ENCODE results near the gene WWC1.
"Not testable (repeated sequence)": the region's sequence is repeated elsewhere in the genome, so short reads cannot be mapped to it uniquely, and the experiment has no call there.

WWC1 gene

DNA sequence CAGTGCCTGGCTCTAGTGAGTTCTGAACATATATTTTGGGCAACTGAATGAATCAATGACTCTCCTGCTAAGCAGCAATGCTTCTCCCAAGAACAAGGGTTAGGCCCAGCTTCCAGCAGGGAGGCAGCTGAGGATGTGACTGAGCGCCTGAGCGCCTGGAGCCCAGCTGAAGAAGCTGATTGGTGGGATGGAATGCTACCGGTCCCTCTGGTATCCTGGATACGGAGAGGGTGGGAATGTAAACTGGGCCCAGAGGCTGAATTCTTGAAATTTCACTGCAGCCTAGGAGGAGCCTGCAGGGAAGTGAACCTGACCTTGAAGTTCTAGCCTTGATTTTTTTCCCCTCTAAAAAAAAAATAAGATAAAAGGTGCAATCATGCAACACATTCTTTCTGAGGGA is 43.2 kb downstream of the WWC1 start:
- H3K14ac ChIP-seq (ENCODE audit: low read length in 2 of 2): no peak overlapping the region
- H2AFZ ChIP-seq (ENCODE audit: low read depth, low read length): no peak overlapping the region
- no peak overlapping the region for H3K27ac ChIP-seq (ENCODE audit: low read length, poor library complexity, severe bottlenecking)
- no peak overlapping the region for H2BK120ac ChIP-seq (ENCODE audit: low read depth, low read length)
- H2AK5ac ChIP-seq (ENCODE audit: low read length, severe bottlenecking): no peak overlapping the region
- H2BK5ac ChIP-seq (ENCODE audit: low read depth, low read length, poor library complexity, severe bottlenecking): no peak overlapping the region
- H3K9ac ChIP-seq (ENCODE audit: low read length): no peak overlapping the region
- 15% methylated on average over 3 of the region's 4 CpGs for WGBS
- no peaks in the 10 kb centered on the region for H3K36me3 ChIP-seq (ENCODE audit: control insufficient read depth in 1 of 2, insufficient read depth in 2 of 2, low read depth in 1 of 2, low read length in 2 of 2)
- no peak overlapping the region for H3K23ac ChIP-seq (ENCODE audit: low read length in 2 of 2)
- no peak overlapping the region for H3K4me3 ChIP-seq (ENCODE audit: insufficient read depth in 1 of 2, low read depth in 1 of 2, low read length in 2 of 2)
- no peak overlapping the region for H3K18ac ChIP-seq (ENCODE audit: low read depth in 1 of 2, low read length in 2 of 2)
- no peak overlapping the region for H2BK12ac ChIP-seq (ENCODE audit: low read length in 2 of 2)
- no peak overlapping the region for H3K4me2 ChIP-seq (ENCODE audit: low read length, poor library complexity, severe bottlenecking)
- H3K27me3 ChIP-seq (ENCODE audit: control insufficient read depth in 1 of 2, insufficient read depth in 1 of 2, low read length in 2 of 2): peaks cover 0 to 6% of the 10 kb centered on the region in 2 experiments
- H3K9me3 ChIP-seq (ENCODE audit: control insufficient read depth, low read length): no peaks in the 10 kb centered on the region
- H4K91ac ChIP-seq (ENCODE audit: low read length): no peak overlapping the region
- H3K79me1 ChIP-seq (replicated peaks; ENCODE audit: low read length, poor library complexity, severe bottlenecking): peaks cover 3% of the 10 kb centered on the region
- peaks cover 7% of the 10 kb centered on the region for H3K4me1 ChIP-seq (ENCODE audit: control insufficient read depth, insufficient read depth, low read depth, low read length)
- DNase-seq: peak; percentile 17
- H2BK15ac ChIP-seq (ENCODE audit: low read depth, poor library complexity, severe bottlenecking): no peak overlapping the region
- no peak overlapping the region for H4K8ac ChIP-seq (ENCODE audit: low read length)
- no peak overlapping the region for H3K4ac ChIP-seq (ENCODE audit: low read depth in 1 of 2, low read length in 2 of 2)

DNA sequence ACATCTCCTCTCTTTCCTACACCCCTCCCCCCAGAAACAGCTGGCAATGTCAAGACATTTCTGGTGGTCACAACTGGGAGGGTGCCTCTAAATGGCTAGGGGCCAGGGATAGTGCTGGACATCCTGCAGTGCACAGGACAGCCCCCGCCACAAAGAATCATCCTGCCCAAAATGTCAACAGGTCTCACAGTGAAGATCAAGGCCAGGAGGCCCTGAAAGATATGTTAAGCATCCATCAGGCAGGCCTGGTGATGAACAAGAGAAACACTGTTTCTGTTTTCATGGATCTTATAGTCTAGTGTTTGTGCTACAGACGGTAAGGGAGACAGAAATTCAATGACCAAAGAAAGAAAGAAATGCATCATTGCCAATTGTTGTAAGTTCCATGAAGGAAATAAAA is 45.9 kb downstream of the WWC1 start:
- Histone ChIP-seq H3K4me2 (ENCODE audit: low read length, poor library complexity, severe bottlenecking) (no peak overlapping the region), H2BK15ac (ENCODE audit: low read depth, poor library complexity, severe bottlenecking) (no peak overlapping the region), H4K8ac (ENCODE audit: low read length) (no peak overlapping the region), H3K4me3 (ENCODE audit: insufficient read depth in 1 of 2, low read depth in 1 of 2, low read length in 2 of 2) (no peak overlapping the region), H2BK5ac (ENCODE audit: low read depth, low read length, poor library complexity, severe bottlenecking) (no peak overlapping the region), H2BK120ac (ENCODE audit: low read depth, low read length) (no peak overlapping the region), H3K14ac (ENCODE audit: low read length in 2 of 2) (no peak overlapping the region), H4K91ac (ENCODE audit: low read length) (no peak overlapping the region), H2BK12ac (ENCODE audit: low read length in 2 of 2) (no peak overlapping the region), H3K18ac (ENCODE audit: low read depth in 1 of 2, low read length in 2 of 2) (no peak overlapping the region), H3K27ac (ENCODE audit: low read length, poor library complexity, severe bottlenecking) (no peak overlapping the region), H3K27me3 (ENCODE audit: control insufficient read depth in 1 of 2, insufficient read depth in 1 of 2, low read length in 2 of 2) (no peaks in the 10 kb centered on the region), H2AK5ac (ENCODE audit: low read length, severe bottlenecking) (no peak overlapping the region), H2AFZ (ENCODE audit: low read depth, low read length) (no peak overlapping the region), H3K4me1 (ENCODE audit: control insufficient read depth, insufficient read depth, low read depth, low read length) (peaks cover 6% of the 10 kb centered on the region), H3K9me3 (ENCODE audit: control insufficient read depth, low read length) (no peaks in the 10 kb centered on the region), H3K4ac (ENCODE audit: low read depth in 1 of 2, low read length in 2 of 2) (no peak overlapping the region), H3K9ac (ENCODE audit: low read length) (no peak overlapping the region), H3K23ac (ENCODE audit: low read length in 2 of 2) (no peak overlapping the region), H3K79me1 (replicated peaks; ENCODE audit: low read length, poor library complexity, severe bottlenecking) (peaks cover 3% of the 10 kb centered on the region), H3K36me3 (ENCODE audit: control insufficient read depth in 1 of 2, insufficient read depth in 2 of 2, low read depth in 1 of 2, low read length in 2 of 2) (no peaks in the 10 kb centered on the region)
- WGBS: 87% methylated on average over 1 of the region's 2 CpGs
- DNase-seq: no peak

DNA sequence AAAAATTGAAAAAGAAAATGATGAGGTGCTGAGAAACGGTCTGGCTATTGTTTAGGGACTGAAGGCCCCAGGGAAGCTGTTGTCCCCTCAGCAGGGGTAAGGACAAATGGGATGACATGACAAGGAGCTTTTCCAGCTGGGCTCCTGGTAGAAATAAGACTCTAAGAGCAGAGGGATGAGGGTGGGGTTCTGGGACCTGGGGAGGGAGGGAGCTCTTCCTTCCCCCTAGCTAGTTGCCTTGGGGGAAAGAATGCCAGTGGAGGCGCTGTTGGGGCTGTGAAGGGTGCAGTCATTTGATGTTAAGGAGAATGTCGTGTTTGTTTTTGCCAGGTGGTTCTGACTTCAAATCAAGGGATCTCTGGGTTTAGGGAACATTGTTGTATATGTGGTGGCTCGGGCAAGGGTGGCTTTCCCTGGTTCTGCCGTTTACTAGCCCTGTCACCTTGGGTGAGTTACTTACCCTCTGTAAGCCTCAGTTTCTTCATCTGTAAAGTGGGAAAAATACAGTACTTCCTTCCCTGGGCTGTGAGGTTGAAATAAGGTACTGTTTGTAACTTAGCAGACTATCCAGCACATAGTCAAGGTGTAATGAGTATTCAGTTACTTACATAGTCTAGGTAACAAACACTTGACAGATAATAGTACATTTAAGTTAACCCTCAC is 47.8 kb downstream of the WWC1 start:
- H3K36me3 ChIP-seq (ENCODE audit: control insufficient read depth in 1 of 2, insufficient read depth in 2 of 2, low read depth in 1 of 2, low read length in 2 of 2): no peaks in the 10 kb centered on the region
- H3K4me1 ChIP-seq (ENCODE audit: control insufficient read depth, insufficient read depth, low read depth, low read length): peaks cover 3% of the 10 kb centered on the region
- no peak overlapping the region for H3K9ac ChIP-seq (ENCODE audit: low read length)
- no peaks in the 10 kb centered on the region for H3K9me3 ChIP-seq (ENCODE audit: control insufficient read depth, low read length)
- H2BK12ac ChIP-seq (ENCODE audit: low read length in 2 of 2): no peak overlapping the region
- H3K4ac ChIP-seq (ENCODE audit: low read depth in 1 of 2, low read length in 2 of 2): no peak overlapping the region
- H3K18ac ChIP-seq (ENCODE audit: low read depth in 1 of 2, low read length in 2 of 2): no peak overlapping the region
- WGBS: 41% methylated on average over 5 of the region's 5 CpGs
- H3K79me1 ChIP-seq (replicated peaks; ENCODE audit: low read length, poor library complexity, severe bottlenecking): peaks cover 3% of the 10 kb centered on the region
- DNase-seq: no peak
- H3K4me2 ChIP-seq (ENCODE audit: low read length, poor library complexity, severe bottlenecking): no peak overlapping the region
- H3K27me3 ChIP-seq (ENCODE audit: control insufficient read depth in 1 of 2, insufficient read depth in 1 of 2, low read length in 2 of 2): peaks cover 0 to 4% of the 10 kb centered on the region in 2 experiments
- H2AFZ ChIP-seq (ENCODE audit: low read depth, low read length): no peak overlapping the region
- H4K91ac ChIP-seq (ENCODE audit: low read length): no peak overlapping the region
- H4K8ac ChIP-seq (ENCODE audit: low read length): no peak overlapping the region
- no peak overlapping the region for H3K23ac ChIP-seq (ENCODE audit: low read length in 2 of 2)
- H3K14ac ChIP-seq (ENCODE audit: low read length in 2 of 2): no peak overlapping the region
- H3K4me3 ChIP-seq (ENCODE audit: insufficient read depth in 1 of 2, low read depth in 1 of 2, low read length in 2 of 2): no peak overlapping the region
- H2AK5ac ChIP-seq (ENCODE audit: low read length, severe bottlenecking): no peak overlapping the region
- no peak overlapping the region for H3K27ac ChIP-seq (ENCODE audit: low read length, poor library complexity, severe bottlenecking)
- no peak overlapping the region for H2BK15ac ChIP-seq (ENCODE audit: low read depth, poor library complexity, severe bottlenecking)
- no peak overlapping the region for H2BK120ac ChIP-seq (ENCODE audit: low read depth, low read length)
- no peak overlapping the region for H2BK5ac ChIP-seq (ENCODE audit: low read depth, low read length, poor library complexity, severe bottlenecking)

DNA sequence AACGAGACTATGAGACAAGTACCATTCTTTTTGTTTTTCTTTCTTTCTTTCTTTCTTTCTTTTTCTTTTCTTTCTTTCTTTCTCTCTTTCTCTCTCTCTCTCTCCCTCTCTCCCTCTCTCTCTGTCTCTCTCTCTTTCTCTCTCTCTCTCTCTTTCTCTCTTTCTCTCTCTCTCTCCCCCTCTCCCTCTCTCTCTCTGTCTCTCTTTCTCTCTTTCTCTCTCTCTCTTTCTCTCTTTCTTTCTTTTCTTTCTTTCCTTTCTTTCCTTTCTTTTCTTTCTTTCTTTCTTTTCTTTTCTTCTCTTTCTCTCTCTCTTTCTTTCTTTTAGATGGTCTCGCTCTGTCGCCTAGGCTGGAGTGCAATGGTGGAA is 48.3 kb downstream of the WWC1 start:
- not testable (repeated sequence) for H3K27ac ChIP-seq (ENCODE audit: low read length, poor library complexity, severe bottlenecking); H2BK120ac ChIP-seq (ENCODE audit: low read depth, low read length); H3K36me3 ChIP-seq (ENCODE audit: control insufficient read depth in 1 of 2, insufficient read depth in 2 of 2, low read depth in 1 of 2, low read length in 2 of 2); H2BK5ac ChIP-seq (ENCODE audit: low read depth, low read length, poor library complexity, severe bottlenecking); H2AK5ac ChIP-seq (ENCODE audit: low read length, severe bottlenecking); H3K4me3 ChIP-seq (ENCODE audit: insufficient read depth in 1 of 2, low read depth in 1 of 2, low read length in 2 of 2); H3K79me1 ChIP-seq (replicated peaks; ENCODE audit: low read length, poor library complexity, severe bottlenecking); H4K8ac ChIP-seq (ENCODE audit: low read length); H4K91ac ChIP-seq (ENCODE audit: low read length); H3K4me1 ChIP-seq (ENCODE audit: control insufficient read depth, insufficient read depth, low read depth, low read length); H3K23ac ChIP-seq (ENCODE audit: low read length in 2 of 2); H3K9me3 ChIP-seq (ENCODE audit: control insufficient read depth, low read length); H3K14ac ChIP-seq (ENCODE audit: low read length in 2 of 2); H3K4ac ChIP-seq (ENCODE audit: low read depth in 1 of 2, low read length in 2 of 2); H3K9ac ChIP-seq (ENCODE audit: low read length); H2AFZ ChIP-seq (ENCODE audit: low read depth, low read length); DNase-seq; H2BK12ac ChIP-seq (ENCODE audit: low read length in 2 of 2); H3K18ac ChIP-seq (ENCODE audit: low read depth in 1 of 2, low read length in 2 of 2); H2BK15ac ChIP-seq (ENCODE audit: low read depth, poor library complexity, severe bottlenecking); H3K4me2 ChIP-seq (ENCODE audit: low read length, poor library complexity, severe bottlenecking); H3K27me3 ChIP-seq (ENCODE audit: control insufficient read depth in 1 of 2, insufficient read depth in 1 of 2, low read length in 2 of 2)
- 94% methylated on average over 3 of the region's 3 CpGs for WGBS

Data from mesenchymal stem cell (in vitro differentiated cells and primary cell).